ENCODE data around the gene TSPEAR. TPM values are rescaled to one million over a fixed set of nuclear protein-coding genes. Genes with fewer than 3 reads are reported as not detected.

TSPEAR gene
- total and polyA plus RNA-seq, 2 of the 13 experiments (the other 11 are each of a cell fraction or from before 2014, with no cell fraction given) = 0.07 to 0.32 TPM

GRCh38 chr21:44482581-44483287, 228.6 kb downstream of the TSPEAR start (continued):
- no peak for TF ChIP-seq THAP7 (CRISPR knock-in tag; IDR thresholded peaks at IDR 0.05)
- no peak for TF ChIP-seq ZNF773 (CRISPR knock-in tag; IDR thresholded peaks at IDR 0.05; ENCODE audit: borderline replicate concordance)
- no peak for TF ChIP-seq ZSCAN31 (CRISPR knock-in tag; IDR thresholded peaks at IDR 0.05; ENCODE audit: low read depth)
- TF ChIP-seq SNRNP70 (IDR thresholded peaks at IDR 0.05; ENCODE audit: low read depth, low read length) = no peak
- no peak for TF ChIP-seq ZNF234 (CRISPR knock-in tag; conservative IDR thresholded peaks at IDR 0.05)
- no peak for TF ChIP-seq SETDB1 (CRISPR knock-in tag; IDR thresholded peaks at IDR 0.05; ENCODE audit: borderline replicate concordance)
- peak; percentile 34 for TF ChIP-seq FOXP4 (CRISPR knock-in tag; IDR thresholded peaks at IDR 0.05)
- TF ChIP-seq ATM (IDR thresholded peaks at IDR 0.05; ENCODE audit: borderline replicate concordance) = no peak
- no peak for TF ChIP-seq ZNF713 (CRISPR knock-in tag; IDR thresholded peaks at IDR 0.05)
- peak; percentile 28; the same call in 1 of the 2 replicates for TF ChIP-seq ISL2 (CRISPR knock-in tag; IDR thresholded peaks at IDR 0.05)
- no peak for TF ChIP-seq ZFP62 (CRISPR knock-in tag; IDR thresholded peaks at IDR 0.05)
- TF ChIP-seq SNAPC5 (CRISPR knock-in tag; IDR thresholded peaks at IDR 0.05; ENCODE audit: borderline replicate concordance) = no peak
- no peak for TF ChIP-seq ATF5 (CRISPR knock-in tag; IDR thresholded peaks at IDR 0.05; ENCODE audit: low read depth)
- TF ChIP-seq ZNF770 (CRISPR knock-in tag; IDR thresholded peaks at IDR 0.05) = peak; percentile 96
- TF ChIP-seq CBX1 (IDR thresholded peaks at IDR 0.05; ENCODE audit: low read depth) = no peak
- TF ChIP-seq SAP130 (CRISPR knock-in tag; IDR thresholded peaks at IDR 0.05; ENCODE audit: low read depth) = peak; percentile 91
- TF ChIP-seq ZNF335 (CRISPR knock-in tag; IDR thresholded peaks at IDR 0.05) = no peak
- no peak for TF ChIP-seq ZFYVE20 (CRISPR knock-in tag; IDR thresholded peaks at IDR 0.05; ENCODE audit: borderline replicate concordance, low read depth)
- no peak for TF ChIP-seq ZBTB46 (CRISPR knock-in tag; IDR thresholded peaks at IDR 0.05; ENCODE audit: borderline replicate concordance)
- TF ChIP-seq BCL6 (CRISPR knock-in tag; IDR thresholded peaks at IDR 0.05) = peak; percentile 70
- no peak for TF ChIP-seq ZNF329 (CRISPR knock-in tag; IDR thresholded peaks at IDR 0.05; ENCODE audit: low read depth)
- no peak for TF ChIP-seq SCMH1 (CRISPR knock-in tag; IDR thresholded peaks at IDR 0.05; ENCODE audit: borderline replicate concordance)
- no peak for TF ChIP-seq ZNF766 (CRISPR knock-in tag; IDR thresholded peaks at IDR 0.05; ENCODE audit: borderline replicate concordance)
